ENCODE results near the gene LDAH. TPM values are rescaled to one million over a fixed set of nuclear protein-coding genes. Genes with fewer than 3 reads are reported as not detected.

LDAH gene
- total RNA-seq, 1 experiment from 2014 or later = 15.2 TPM

DNA sequence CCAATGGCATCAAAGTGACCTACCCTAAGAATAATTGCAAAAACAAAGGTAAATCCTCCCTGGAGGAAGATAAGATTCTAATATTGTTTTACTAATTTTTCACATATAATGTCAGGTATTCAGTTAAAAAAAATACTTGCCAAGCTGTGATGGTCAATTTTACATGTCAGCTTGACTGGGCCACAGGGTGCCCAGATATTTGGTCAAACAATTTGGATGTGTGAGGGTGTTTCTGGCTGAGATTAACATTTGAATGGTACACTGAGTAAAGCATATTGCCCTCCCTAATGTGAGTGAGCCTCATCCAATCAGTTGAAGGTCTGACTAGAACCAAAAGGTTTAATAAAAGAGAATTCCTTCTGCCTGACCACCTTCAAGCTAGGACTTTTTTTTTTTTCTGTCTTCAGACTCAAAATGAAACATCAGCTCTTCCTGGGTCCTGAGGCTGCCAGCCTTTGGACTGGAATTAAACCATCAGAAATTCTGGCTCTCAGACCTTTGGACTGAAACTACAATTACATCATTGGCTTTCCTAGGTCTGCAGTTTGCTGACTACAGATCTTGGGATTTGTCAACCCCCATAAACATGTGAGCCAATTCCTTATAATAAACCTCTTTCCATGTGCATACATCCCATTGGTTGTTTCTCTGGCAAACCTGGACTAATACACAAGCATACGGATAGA lies 65.4 kb downstream of the LDAH start:
- H3K4me1 ChIP-seq (ENCODE audit: insufficient read depth, low read length) = no peaks in the 10 kb centered on the region
- no peak overlapping the region for H4K91ac ChIP-seq (ENCODE audit: insufficient read length, low read depth, low read length)
- H3T11ph ChIP-seq (ENCODE audit: low read length) = no peak overlapping the region
- H2BK15ac ChIP-seq (ENCODE audit: low read depth, low read length) = no peak overlapping the region
- H3K4ac ChIP-seq (ENCODE audit: low read depth, low read length) = no peak overlapping the region
- no peak overlapping the region for H3K27ac ChIP-seq (ENCODE audit: insufficient read length, low read depth, low read length)
- H2BK120ac ChIP-seq (ENCODE audit: low read depth, low read length, poor library complexity, severe bottlenecking) = no peak overlapping the region
- no peak overlapping the region for H4K8ac ChIP-seq (replicated peaks; ENCODE audit: insufficient read length, low read depth, low read length)
- H3K14ac ChIP-seq (ENCODE audit: insufficient read depth, low read length) = no peak overlapping the region
- no peak overlapping the region for H3K56ac ChIP-seq (ENCODE audit: insufficient read length, low read depth, low read length)
- H3K9me3 ChIP-seq (ENCODE audit: control insufficient read depth, low read depth, low read length) = no peaks in the 10 kb centered on the region
- no peaks in the 10 kb centered on the region for H3K79me1 ChIP-seq (ENCODE audit: insufficient read depth, low read depth, low read length, poor library complexity, severe bottlenecking)
- H3K4me3 Mint-ChIP-seq = no peak overlapping the region
- no peaks in the 10 kb centered on the region for H3K23me2 ChIP-seq (ENCODE audit: insufficient read length, low read depth, low read length, poor library complexity, severe bottlenecking)
- H3K4me2 ChIP-seq (ENCODE audit: insufficient read depth, insufficient read length, low read length) = no peak overlapping the region
- no peaks in the 10 kb centered on the region for H3K4me1 Mint-ChIP-seq
- H3K79me2 ChIP-seq (ENCODE audit: insufficient read depth, low read length) = no peaks in the 10 kb centered on the region
- TF ChIP-seq, protein P1, sequence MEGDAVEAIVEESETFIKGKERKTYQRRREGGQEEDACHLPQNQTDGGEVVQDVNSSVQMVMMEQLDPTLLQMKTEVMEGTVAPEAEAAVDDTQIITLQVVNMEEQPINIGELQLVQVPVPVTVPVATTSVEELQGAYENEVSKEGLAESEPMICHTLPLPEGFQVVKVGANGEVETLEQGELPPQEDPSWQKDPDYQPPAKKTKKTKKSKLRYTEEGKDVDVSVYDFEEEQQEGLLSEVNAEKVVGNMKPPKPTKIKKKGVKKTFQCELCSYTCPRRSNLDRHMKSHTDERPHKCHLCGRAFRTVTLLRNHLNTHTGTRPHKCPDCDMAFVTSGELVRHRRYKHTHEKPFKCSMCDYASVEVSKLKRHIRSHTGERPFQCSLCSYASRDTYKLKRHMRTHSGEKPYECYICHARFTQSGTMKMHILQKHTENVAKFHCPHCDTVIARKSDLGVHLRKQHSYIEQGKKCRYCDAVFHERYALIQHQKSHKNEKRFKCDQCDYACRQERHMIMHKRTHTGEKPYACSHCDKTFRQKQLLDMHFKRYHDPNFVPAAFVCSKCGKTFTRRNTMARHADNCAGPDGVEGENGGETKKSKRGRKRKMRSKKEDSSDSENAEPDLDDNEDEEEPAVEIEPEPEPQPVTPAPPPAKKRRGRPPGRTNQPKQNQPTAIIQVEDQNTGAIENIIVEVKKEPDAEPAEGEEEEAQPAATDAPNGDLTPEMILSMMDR (conservative IDR thresholded peaks at IDR 0.05) = no peak
- DNase-seq = no peak
- no peak overlapping the region for H3K23ac ChIP-seq (ENCODE audit: insufficient read length, low read depth, low read length)
- no peaks in the 10 kb centered on the region for H3K27me3 Mint-ChIP-seq (ENCODE audit: low read depth)
- H3K27me3 ChIP-seq (ENCODE audit: insufficient read depth, low read length) = no peaks in the 10 kb centered on the region
- no peaks in the 10 kb centered on the region for H4K20me1 ChIP-seq (ENCODE audit: control insufficient read depth, insufficient read depth, insufficient read length)
- H2AFZ ChIP-seq (ENCODE audit: low read length) = no peak overlapping the region
- no peak overlapping the region for H2BK20ac ChIP-seq (ENCODE audit: low read depth, low read length, poor library complexity, severe bottlenecking)
- peaks cover 0 to 3% of the 10 kb centered on the region in 2 experiments; a peak in 2 of 5 replicates for H3K9me3 Mint-ChIP-seq
- peaks cover 10 to 12% (median 10%) of the 10 kb centered on the region in 3 experiments for H3K36me3 Mint-ChIP-seq (ENCODE audit: insufficient read depth in 1 of 3, low read depth in 3 of 3)
- H4K5ac ChIP-seq (ENCODE audit: insufficient read length, low read depth, low read length) = no peak overlapping the region
- H2BK12ac ChIP-seq (ENCODE audit: insufficient read length, low read depth, low read length) = no peak overlapping the region
- no peak overlapping the region for H2AK5ac ChIP-seq (ENCODE audit: insufficient read length, low read length)
- no peak overlapping the region for H2BK5ac ChIP-seq (ENCODE audit: insufficient read length, low read length)
- H3K9ac ChIP-seq (ENCODE audit: extremely low read depth, insufficient read length, low read length) = no peak overlapping the region
- H3K27ac Mint-ChIP-seq = no peak overlapping the region
- WGBS (ENCODE audit: extremely low coverage, insufficient read length, low lambda C conversion rate) = no CpG with 5 or more reads among the region's 1 CpG
- no peak overlapping the region for H3K18ac ChIP-seq (ENCODE audit: insufficient read length, low read depth, low read length)
